RWPE1 (cell line): Measurements from ENCODE around the gene GPX4.
A peak's percentile ranks its signal among the peaks of the same experiment; 100 is the strongest.
"Not testable (repeated sequence)": the region's sequence is repeated elsewhere in the genome, so short reads cannot be mapped to it uniquely, and the experiment has no call there.

ENCODE experiments used
- CTCF ChIA-PET: fragments of 350-600 bp; sonication (Branson Sonifier 250); formaldehyde crosslinking; extraction: SDS; loops from one replicate; lab custom pipeline; 2021; lab: Yijun Ruan, JAX
- POLR2A ChIA-PET: fragments of 400-600 bp; formaldehyde crosslinking; extraction: SDS; loops from one replicate; lab custom pipeline; 2020; ENCODE audit warnings: antibody characterized with exemption; ENCODE audit not compliant: low non-redundant PET; lab: Yijun Ruan, JAX
- DNase-seq: peaks from one replicate; pipeline ENCODE4 v3.0.0; 2012; ENCODE audit warnings: low spot score
- H3K27ac ChIP-seq: fragments of 450-650 bp; 2 replicates; pipeline ENCODE4 v1.5.1; 2017
- CTCF ChIP-seq: fragments of 450-650 bp; conservative IDR thresholded peaks from 2 replicates; pipeline ENCODE4 v1.5.1; 2017; ENCODE audit warnings: low read depth, mild to moderate bottlenecking

The GPX4 gene

GRCh38 chr19:1113030-1113985, 9.5 kb downstream of the GPX4 start:
- ChIA-PET CTCF (interaction anchor here (0.5 to 2.2 kb wide), 21 partner anchors 8 to 447 kb away, joined by 3 to 22 read pairs (median 4); no protein-coding TSS in a partner anchor), POLR2A (no interaction called here)
- TF ChIP-seq CTCF: peak; percentile 89
- peak; percentile 61 for DNase-seq
- H3K27ac ChIP-seq: peak overlapping the region; percentile 100

DNA sequence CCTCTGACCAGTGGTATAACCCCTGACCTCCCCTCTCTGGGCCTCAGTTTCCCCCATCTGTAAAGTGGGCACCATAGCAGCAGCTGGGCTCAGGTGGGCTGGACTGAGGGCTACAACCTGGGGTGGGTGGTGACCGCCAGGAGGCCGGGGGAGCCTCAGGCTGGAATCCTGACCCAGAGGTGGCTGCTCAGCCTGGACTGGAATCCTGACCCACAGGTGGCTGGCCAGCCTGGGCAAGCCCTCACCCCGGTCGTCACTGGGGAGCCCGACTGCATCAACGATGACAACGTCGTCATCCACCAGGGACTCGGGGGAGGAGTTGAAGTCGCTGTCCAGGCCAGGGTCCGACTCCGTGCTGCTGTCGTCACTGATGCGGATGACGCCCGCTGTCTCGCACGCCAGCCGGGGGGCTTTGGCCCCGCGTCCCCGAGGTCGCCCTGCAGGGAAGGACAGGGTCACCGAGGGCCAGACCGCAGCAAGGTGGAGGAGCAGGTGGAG, 10.2 kb downstream of the GPX4 start:
- ChIA-PET CTCF (interaction anchor here (0.6 to 2.2 kb wide), 14 partner anchors 8 to 109 kb away, joined by 3 to 22 read pairs (median 4); no protein-coding TSS in a partner anchor), POLR2A (no interaction called here)
- no peak for DNase-seq
- no peak for TF ChIP-seq CTCF
- H3K27ac ChIP-seq: peak overlapping the region; percentile 100

- H3K27ac ChIP-seq: peak overlapping the region; percentile 100
- DNase-seq, POLR2A ChIA-PET: not testable (repeated sequence)
- CTCF ChIA-PET: interaction anchor here (2.2 kb wide), 1 partner anchor 79 kb away, joined by 22 read pairs; no protein-coding TSS in a partner anchor
These were observed 10.9 kb downstream of the GPX4 start for GRCh38 chr19:1114728-1115127.

- DNase-seq: no peak
- ChIA-PET CTCF (no interaction called here), POLR2A (no interaction called here)
- peak overlapping the region; percentile 100 for H3K27ac ChIP-seq
- TF ChIP-seq CTCF: no peak
These were observed 12.0 kb downstream of the GPX4 start for GRCh38 chr19:1115646-1116420.

GRCh38 chr19:1116726-1117581, 13.2 kb downstream of the GPX4 start:
- TF ChIP-seq CTCF: no peak
- ChIA-PET CTCF (interaction anchor here (0.6 kb wide), 1 partner anchor 101 kb away, joined by 3 read pairs; no protein-coding TSS in a partner anchor), POLR2A (no interaction called here)
- DNase-seq: no peak
- H3K27ac ChIP-seq: peak overlapping the region; percentile 100

GRCh38 chr19:1117654-1118053, 13.9 kb downstream of the GPX4 start:
- H3K27ac ChIP-seq: peak overlapping the region; percentile 100
- no peak for TF ChIP-seq CTCF
- DNase-seq: no peak
- CTCF ChIA-PET: no interaction called here
- POLR2A ChIA-PET: no interaction called here
